Stimulated activated CD8-positive, alpha-beta memory T cell treated with anti-CD3 and anti-CD28 coated beads, Interleukin-4, amount 100 ng/mL, for 24 hours (primary cell): ENCODE data around the gene ZNF544.

ENCODE experiments used
- DNase-seq: peaks from one replicate; pipeline ENCODE4 v3.0.0-alpha.2; 2020; ENCODE audit warnings: low read depth

The ZNF544 gene

GRCh38 chr19:58228585-58229254, at the start of gene ZNF544:
Gene ZNF544 (plus strand): TSS chr19:58228914. CDS start chr19:58244024, 15,110 bp downstream.
- DNase-seq = peak; percentile 51

- peak; percentile 28 for DNase-seq
Observed at GRCh38 chr19:58181902-58182576, 46.7 kb upstream of the ZNF544 start.

GRCh38 chr19:58182577-58182988, 46.1 kb upstream of the ZNF544 start:
- peak; percentile 75 for DNase-seq

- peak; percentile 93 for DNase-seq
Observed at GRCh38 chr19:58182989-58183816, 45.5 kb upstream of the ZNF544 start, which contains the start of gene ZNF274. Gene ZNF274 (plus strand): TSS chr19:58183061. CDS start chr19:58183966, 905 bp downstream.

- no peak for DNase-seq
Observed at GRCh38 chr19:58183817-58184215, 44.9 kb upstream of the ZNF544 start.

GRCh38 chr19:58196901-58197616, 31.7 kb upstream of the ZNF544 start:
- no peak for DNase-seq

GRCh38 chr19:58203814-58204475, 24.8 kb upstream of the ZNF544 start:
- DNase-seq = no peak

- no peak for DNase-seq
Observed at GRCh38 chr19:58204566-58204965, 24.1 kb upstream of the ZNF544 start.

- no peak for DNase-seq
Observed at GRCh38 chr19:58209577-58209976, 19.1 kb upstream of the ZNF544 start.

- no peak for DNase-seq
Observed at GRCh38 chr19:58212336-58213074, 16.2 kb upstream of the ZNF544 start.

- no peak for DNase-seq
Observed at GRCh38 chr19:58213075-58213369, 15.7 kb upstream of the ZNF544 start.

GRCh38 chr19:58217069-58217481, 11.6 kb upstream of the ZNF544 start:
- no peak for DNase-seq

- DNase-seq = no peak
Observed at GRCh38 chr19:58217607-58218391, 10.9 kb upstream of the ZNF544 start.

- DNase-seq = no peak
Observed at GRCh38 chr19:58218899-58219298, 9.8 kb upstream of the ZNF544 start.

- DNase-seq = no peak
Observed at GRCh38 chr19:58227964-58228584, 640 bp upstream of the ZNF544 start.

GRCh38 chr19:58229255-58229639, 533 bp downstream of the ZNF544 start:
- no peak for DNase-seq

- no peak for DNase-seq
Observed at GRCh38 chr19:58237324-58237723, 8.6 kb downstream of the ZNF544 start.

GRCh38 chr19:58243351-58243750, 14.6 kb downstream of the ZNF544 start:
- DNase-seq = no peak

- DNase-seq = no peak
Observed at GRCh38 chr19:58248886-58249285, 20.2 kb downstream of the ZNF544 start.
